Pancreas (tissue), 10 donors: ENCODE measurements around the gene ITGB7. TPM values are rescaled to one million over a fixed set of nuclear protein-coding genes. Genes with fewer than 3 reads are reported as not detected.
A peak's percentile ranks its signal among the peaks of the same experiment; 100 is the strongest.

ENCODE experiments used
- ATAC-seq, 4 donors: fragments of 200-7000 bp; cut with Tn5 transposase; one replicate each; pipeline versions ENCODE4 v1.8.0 to v1.9.1; 2020; ENCODE audit warnings: mild to moderate bottlenecking in 4 of 4, moderate library complexity in 4 of 4
- DNase-seq, 6 donors: peaks; one replicate each; pipeline ENCODE4 v3.0.0-alpha.2; 2020
- FAIRE-seq: peaks from 2 replicates; lab custom pipeline; 2012; peaks lifted over from hg19 to GRCh38; lab: Jason Lieb, UNC
- H3K27ac ChIP-seq, 4 donors: fragments of 200-600 bp; sonication (generic); 1 replicate in 3 of 4; 2 replicates in 1 of 4; pipeline versions ENCODE4 v1.5.0 to v1.8.0; 2020
- H3K27me3 ChIP-seq, 4 donors: fragments of 200-600 bp; one replicate each; pipeline ENCODE4 v1.8.0; 2021
- H3K36me3 ChIP-seq, 3 donors: fragments of 200-600 bp; sonication (generic) in 1 of 3; one replicate each; pipeline versions ENCODE4 v1.5.0 to v1.8.0; 2020 to 2021
- H3K4me1 ChIP-seq, 3 donors: fragments of 200-600 bp; one replicate each; pipeline ENCODE4 v1.8.0; 2021
- H3K4me3 ChIP-seq, 4 donors: fragments of 200-600 bp; sonication (generic) in 2 of 4; one replicate each; pipeline versions ENCODE4 v1.5.0 to v1.8.0; 2020 to 2021
- H3K9me3 ChIP-seq, 4 donors: fragments of 200-600 bp; one replicate each; pipeline ENCODE4 v1.8.0; 2021
- WGBS, 2 donors: extraction: QIAGEN DNeasy Blood & Tissue Kit; methylation state at CpG; one replicate each; pipeline ENCODE4 v1.1.7; 2013; 5-methylcytosine and 5-hydroxymethylcytosine counted together
- intact Hi-C, 3 donors: fragments of 100-400 bp; cut with DNase I; formaldehyde crosslinking; loops; one replicate each; pipeline versions ENCODE4 v1.11.1 to v1.14.2; 2022
- polyA plus RNA-seq, 2 donors: library from polyadenylated mRNA; stranded (reverse); fragments of 200-250 nt; gene quantifications; one replicate each; pipeline ENCODE4 v1.2.3, GENCODE V29; 2013
- total RNA-seq, 6 donors: library from RNA; stranded (reverse); fragmentation: NEBNext Ultra II Directional in 4 of 6; extraction: Animal tissue kit (Norgen Biotek cat#: 25700) in 4 of 6; gene quantifications; one replicate each; pipeline versions ENCODE4 v1.2.1 to v1.2.4, GENCODE V29; 2021 to 2023
- TF ChIP-seq, protein P1 (sequence below), 4 donors: fragments of 200-600 bp; sonication (generic) in 3 of 4; IDR thresholded peaks; one replicate each; pipeline versions ENCODE4 v1.5.0 to v1.8.0; 2021; ENCODE audit warnings: antibody characterized with exemption in 4 of 4
- donor health status: healthy with polysubstance abuse.
- donor health status: DM: no; HTN: no; CAD: no; lungs with moderate emphysema.
- donor health status: DM: no; HTN: no; CAD: no.
- donor health status: control.
- donor health status: control.
- donor health status: Bipolar disorder and iron deficiency.
- donor health status: DM: yes; HTN: yes; CAD: no.
- donor health status: DM: no; HTN: no; CAD: no.
- donor health status: DM: no; HTN: no; CAD: no.
- donor health status: DM: yes; HTN: yes; CAD: no.

The ITGB7 gene
- total and polyA plus RNA-seq, 8 donors = 1.1 to 1.8 (median 1.6) TPM

DNA sequence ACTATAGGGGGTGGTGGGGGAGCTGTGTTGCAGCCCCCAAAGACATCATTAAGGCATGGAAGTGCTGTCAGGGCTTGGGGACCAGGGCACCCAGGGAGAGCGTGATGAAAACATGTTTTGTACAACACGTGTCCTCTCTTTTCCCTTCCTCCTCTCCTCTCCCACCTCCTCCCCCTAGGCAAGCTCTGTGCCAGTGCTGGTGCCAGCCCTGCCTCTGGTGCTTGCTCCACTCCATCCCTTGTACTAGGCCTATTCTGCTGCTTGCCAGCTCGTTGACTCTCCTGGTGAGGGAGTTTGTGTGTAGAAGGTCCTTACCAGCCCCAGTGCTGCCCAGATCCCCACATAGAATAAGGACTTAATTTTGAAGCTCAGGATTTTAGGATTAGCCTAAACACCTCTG is 28.1 kb upstream of the ITGB7 start:
- TF ChIP-seq, protein P1, sequence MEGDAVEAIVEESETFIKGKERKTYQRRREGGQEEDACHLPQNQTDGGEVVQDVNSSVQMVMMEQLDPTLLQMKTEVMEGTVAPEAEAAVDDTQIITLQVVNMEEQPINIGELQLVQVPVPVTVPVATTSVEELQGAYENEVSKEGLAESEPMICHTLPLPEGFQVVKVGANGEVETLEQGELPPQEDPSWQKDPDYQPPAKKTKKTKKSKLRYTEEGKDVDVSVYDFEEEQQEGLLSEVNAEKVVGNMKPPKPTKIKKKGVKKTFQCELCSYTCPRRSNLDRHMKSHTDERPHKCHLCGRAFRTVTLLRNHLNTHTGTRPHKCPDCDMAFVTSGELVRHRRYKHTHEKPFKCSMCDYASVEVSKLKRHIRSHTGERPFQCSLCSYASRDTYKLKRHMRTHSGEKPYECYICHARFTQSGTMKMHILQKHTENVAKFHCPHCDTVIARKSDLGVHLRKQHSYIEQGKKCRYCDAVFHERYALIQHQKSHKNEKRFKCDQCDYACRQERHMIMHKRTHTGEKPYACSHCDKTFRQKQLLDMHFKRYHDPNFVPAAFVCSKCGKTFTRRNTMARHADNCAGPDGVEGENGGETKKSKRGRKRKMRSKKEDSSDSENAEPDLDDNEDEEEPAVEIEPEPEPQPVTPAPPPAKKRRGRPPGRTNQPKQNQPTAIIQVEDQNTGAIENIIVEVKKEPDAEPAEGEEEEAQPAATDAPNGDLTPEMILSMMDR (IDR thresholded peaks at IDR 0.05) = no peak
- DNase-seq (no peak), ATAC-seq (no peak), FAIRE-seq (no peak)
- Histone ChIP-seq H3K27me3 (no peaks in the 10 kb centered on the region), H3K4me3 (no peak overlapping the region), H3K4me1 (no peaks in the 10 kb centered on the region), H3K36me3 (no peaks in the 10 kb centered on the region), H3K9me3 (no peaks in the 10 kb centered on the region), H3K27ac (no peak overlapping the region)
- 53 to 61% methylated on average over 3 of the region's 3 CpGs for WGBS, 2 donors
- intact Hi-C loops = no loop called here

DNA sequence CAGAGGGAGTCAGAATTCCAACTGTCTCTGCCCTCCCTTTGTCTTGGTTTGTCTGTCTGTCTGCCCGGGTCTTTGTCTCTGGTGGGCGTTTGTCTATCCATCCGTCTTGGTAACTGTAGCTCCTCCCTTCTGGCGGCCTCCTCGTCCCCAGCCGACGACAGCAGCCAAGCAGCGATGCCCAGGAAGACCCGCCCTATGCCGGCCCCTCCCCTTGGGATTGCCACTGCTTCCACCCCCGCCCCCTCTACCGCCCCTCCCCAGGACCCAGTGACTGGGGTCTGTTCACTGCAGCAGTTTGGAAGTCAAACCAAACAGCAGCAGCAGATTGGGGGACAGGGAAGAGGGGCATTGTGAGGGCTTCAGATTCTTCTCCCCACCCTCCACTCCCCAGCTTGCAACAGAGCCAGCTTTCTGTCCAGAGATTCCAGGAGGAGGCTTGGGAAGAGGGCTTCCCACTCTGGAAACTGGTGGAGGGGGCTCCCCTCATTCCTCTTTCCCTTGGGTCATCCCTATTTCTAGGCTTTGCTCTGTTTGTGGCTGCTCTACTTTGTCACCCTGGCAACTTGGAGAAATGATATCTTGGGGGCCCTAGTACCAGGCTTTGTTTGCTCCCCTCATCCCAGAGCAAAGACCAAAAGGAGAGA is 27.3 kb upstream of the ITGB7 start:
- Histone ChIP-seq H3K27me3 (no peaks in the 10 kb centered on the region), H3K4me3 (no peak overlapping the region), H3K36me3 (no peaks in the 10 kb centered on the region), H3K9me3 (no peaks in the 10 kb centered on the region), H3K27ac (no peak overlapping the region), H3K4me1 (no peaks in the 10 kb centered on the region)
- ATAC-seq (no peak), FAIRE-seq (no peak), DNase-seq (no peak)
- WGBS, 2 donors = 15 to 23% methylated on average over 12 of the region's 12 CpGs
- intact Hi-C loops = no loop called here
- TF ChIP-seq, protein P1 (IDR thresholded peaks at IDR 0.05) = no peak

DNA sequence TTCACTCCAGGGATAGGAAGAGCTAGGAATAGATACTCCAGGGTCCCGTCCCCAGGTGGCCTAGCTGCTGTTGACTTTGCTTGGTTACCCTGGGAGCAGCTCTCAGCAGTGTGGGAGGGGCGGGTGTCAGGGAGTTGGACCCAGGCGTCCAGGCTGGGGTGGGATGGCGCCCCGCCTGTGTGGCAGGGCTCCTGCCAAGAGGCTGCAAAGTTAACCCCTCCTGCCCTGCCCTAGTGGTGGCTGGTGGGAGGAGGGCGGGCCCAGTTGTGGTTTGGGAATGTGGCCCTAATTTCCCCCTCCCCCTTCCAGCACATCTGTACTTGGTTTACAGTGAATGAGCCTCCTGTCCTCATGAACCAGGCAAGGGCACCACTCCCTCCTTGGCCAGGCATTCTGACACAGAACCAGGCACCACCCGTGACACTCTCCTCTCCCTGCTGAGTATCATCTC is 26.6 kb upstream of the ITGB7 start:
- H3K4me3 ChIP-seq = no peak overlapping the region
- H3K4me1 ChIP-seq = no peaks in the 10 kb centered on the region
- TF ChIP-seq, protein P1 (IDR thresholded peaks at IDR 0.05) = no peak
- peak overlapping the region in 1 of 4 donors; percentile 5 for H3K27ac ChIP-seq
- no peaks in the 10 kb centered on the region for H3K9me3 ChIP-seq
- intact Hi-C loops = no loop called here
- FAIRE-seq (no peak), ATAC-seq (no peak), DNase-seq (no peak)
- no peaks in the 10 kb centered on the region for H3K36me3 ChIP-seq
- H3K27me3 ChIP-seq = no peaks in the 10 kb centered on the region
- WGBS, 2 donors = 45 to 46% methylated on average over 6 to 7 of the region's 7 CpGs

DNA sequence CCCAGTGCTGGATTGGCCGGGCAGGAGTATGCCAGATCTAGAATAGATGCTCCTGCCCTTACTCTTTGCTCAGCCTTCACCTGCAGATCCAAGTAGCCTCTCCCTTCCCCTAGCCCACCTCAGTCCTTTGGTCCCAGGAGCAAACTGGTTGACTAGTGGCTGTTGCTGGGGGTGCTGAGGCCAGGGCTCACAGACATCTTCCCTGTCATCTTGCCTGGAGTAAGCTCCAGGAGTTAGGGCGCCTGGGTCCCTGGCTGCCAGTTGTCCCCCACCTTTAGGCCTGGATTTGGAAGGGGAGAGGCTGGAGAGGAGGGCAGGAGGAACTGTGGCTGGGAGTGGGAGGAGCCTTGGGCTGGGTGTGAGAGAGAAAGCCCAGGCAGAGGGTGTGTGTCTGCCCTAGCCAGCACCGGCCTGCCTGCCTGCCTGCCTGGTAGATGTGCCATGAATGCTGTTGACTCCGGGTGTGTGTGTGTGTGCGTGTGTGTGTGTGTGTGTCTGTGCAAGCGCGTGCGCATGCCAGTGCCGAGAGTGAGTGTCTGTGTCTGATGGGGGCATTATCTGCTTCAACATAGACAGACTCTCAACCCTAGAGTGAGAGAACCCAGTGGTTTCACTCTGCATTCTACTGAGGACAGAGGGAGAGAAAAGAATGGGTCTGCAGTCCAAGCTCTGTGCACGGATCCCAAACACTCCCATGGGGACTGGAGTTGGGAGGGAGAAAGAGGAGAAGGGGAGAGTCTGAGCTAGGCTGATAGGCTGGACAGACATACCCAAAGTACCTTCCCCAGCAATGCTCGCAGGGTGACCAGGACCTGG is 25.8 kb upstream of the ITGB7 start:
- Histone ChIP-seq H3K4me1 (no peaks in the 10 kb centered on the region), H3K4me3 (peak overlapping the region in 3 of 4 donors; percentile 46 to 62 (median 54)), H3K9me3 (no peaks in the 10 kb centered on the region), H3K27ac (peak overlapping the region; percentile 5 to 78 (median 64)), H3K27me3 (no peaks in the 10 kb centered on the region), H3K36me3 (no peaks in the 10 kb centered on the region)
- 28 to 29% methylated on average over 11 of the region's 11 CpGs for WGBS, 2 donors
- intact Hi-C loops = no loop called here
- TF ChIP-seq, protein P1 (IDR thresholded peaks at IDR 0.05) = no peak
- ATAC-seq (peak; percentile 41 to 71 (median 67)), DNase-seq (peak in 1 of 6 donors; percentile 60), FAIRE-seq (no peak)
